ENCODE results near the gene SNX5. TPM values are rescaled to one million over a fixed set of nuclear protein-coding genes. Genes with fewer than 3 reads are reported as not detected.

SNX5 gene
- total and polyA plus RNA-seq, 2 of the 13 experiments (the other 11 are each of a cell fraction or from before 2014, with no cell fraction given), result 664 to 1,040 TPM

DNA sequence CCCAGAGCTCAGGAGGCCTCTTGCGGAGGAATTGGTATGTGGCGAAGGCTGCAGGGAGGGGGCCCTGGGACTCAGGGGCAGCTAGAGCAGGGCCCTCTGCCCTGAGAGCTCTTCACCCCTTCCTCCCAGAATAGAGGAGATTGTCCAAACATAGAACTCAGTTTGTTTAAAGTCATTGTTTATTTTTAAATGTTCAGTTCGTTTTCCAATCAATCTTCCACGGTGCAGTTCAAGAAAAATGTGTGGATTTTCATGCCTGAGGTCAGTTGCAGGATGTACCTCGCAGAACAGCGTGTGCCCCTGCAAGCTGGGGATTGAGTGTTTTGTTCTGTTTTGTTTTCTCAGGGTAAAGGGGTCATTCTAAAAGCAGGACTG is 37.4 kb upstream of the SNX5 start (continued):
- TF ChIP-seq NFE2L1 (CRISPR knock-in tag; IDR thresholded peaks at IDR 0.05; ENCODE audit: borderline replicate concordance), result no peak
- no peak for TF ChIP-seq PHF20 (CRISPR knock-in tag; IDR thresholded peaks at IDR 0.05)
- TF ChIP-seq, protein P1, sequence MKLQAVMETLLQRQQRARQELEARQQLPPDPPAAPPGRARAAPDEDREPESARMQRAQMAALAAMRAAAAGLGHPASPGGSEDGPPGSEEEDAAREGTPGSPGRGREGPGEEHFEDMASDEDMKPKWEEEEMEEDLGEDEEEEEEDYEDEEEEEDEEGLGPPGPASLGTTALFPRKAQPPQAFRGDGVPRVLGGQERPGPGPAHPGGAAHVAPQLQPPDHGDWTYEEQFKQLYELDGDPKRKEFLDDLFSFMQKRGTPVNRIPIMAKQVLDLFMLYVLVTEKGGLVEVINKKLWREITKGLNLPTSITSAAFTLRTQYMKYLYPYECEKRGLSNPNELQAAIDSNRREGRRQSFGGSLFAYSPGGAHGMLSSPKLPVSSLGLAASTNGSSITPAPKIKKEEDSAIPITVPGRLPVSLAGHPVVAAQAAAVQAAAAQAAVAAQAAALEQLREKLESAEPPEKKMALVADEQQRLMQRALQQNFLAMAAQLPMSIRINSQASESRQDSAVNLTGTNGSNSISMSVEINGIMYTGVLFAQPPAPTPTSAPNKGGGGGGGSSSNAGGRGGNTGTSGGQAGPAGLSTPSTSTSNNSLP (IDR thresholded peaks at IDR 0.05; ENCODE audit: low read depth, low read length), result no peak
- TF ChIP-seq MYNN (CRISPR knock-in tag; IDR thresholded peaks at IDR 0.05; ENCODE audit: low read depth), result no peak
- TF ChIP-seq DZIP1 (CRISPR knock-in tag; IDR thresholded peaks at IDR 0.05), result no peak
- no peak for TF ChIP-seq HOXD1 (CRISPR knock-in tag; IDR thresholded peaks at IDR 0.05)
- no peak for TF ChIP-seq SALL2 (CRISPR knock-in tag; IDR thresholded peaks at IDR 0.05)
- no peak for TF ChIP-seq ZNF563 (CRISPR knock-in tag; IDR thresholded peaks at IDR 0.05)
- TF ChIP-seq FOXP4 (CRISPR knock-in tag; IDR thresholded peaks at IDR 0.05), result peak; percentile 14; the same call in 1 of the 2 replicates
- no peak for TF ChIP-seq ZNF746 (CRISPR knock-in tag; IDR thresholded peaks at IDR 0.05)
- TF ChIP-seq ZBTB7A (CRISPR knock-in tag; IDR thresholded peaks at IDR 0.05), result no peak
- TF ChIP-seq FOXA1 (IDR thresholded peaks at IDR 0.05), result no peak
- no peak for TF ChIP-seq FOXA1 (CRISPR knock-in tag; IDR thresholded peaks at IDR 0.05)
- no peak for TF ChIP-seq PHF8 (CRISPR knock-in tag; IDR thresholded peaks at IDR 0.05)
- TF ChIP-seq, protein P2, sequence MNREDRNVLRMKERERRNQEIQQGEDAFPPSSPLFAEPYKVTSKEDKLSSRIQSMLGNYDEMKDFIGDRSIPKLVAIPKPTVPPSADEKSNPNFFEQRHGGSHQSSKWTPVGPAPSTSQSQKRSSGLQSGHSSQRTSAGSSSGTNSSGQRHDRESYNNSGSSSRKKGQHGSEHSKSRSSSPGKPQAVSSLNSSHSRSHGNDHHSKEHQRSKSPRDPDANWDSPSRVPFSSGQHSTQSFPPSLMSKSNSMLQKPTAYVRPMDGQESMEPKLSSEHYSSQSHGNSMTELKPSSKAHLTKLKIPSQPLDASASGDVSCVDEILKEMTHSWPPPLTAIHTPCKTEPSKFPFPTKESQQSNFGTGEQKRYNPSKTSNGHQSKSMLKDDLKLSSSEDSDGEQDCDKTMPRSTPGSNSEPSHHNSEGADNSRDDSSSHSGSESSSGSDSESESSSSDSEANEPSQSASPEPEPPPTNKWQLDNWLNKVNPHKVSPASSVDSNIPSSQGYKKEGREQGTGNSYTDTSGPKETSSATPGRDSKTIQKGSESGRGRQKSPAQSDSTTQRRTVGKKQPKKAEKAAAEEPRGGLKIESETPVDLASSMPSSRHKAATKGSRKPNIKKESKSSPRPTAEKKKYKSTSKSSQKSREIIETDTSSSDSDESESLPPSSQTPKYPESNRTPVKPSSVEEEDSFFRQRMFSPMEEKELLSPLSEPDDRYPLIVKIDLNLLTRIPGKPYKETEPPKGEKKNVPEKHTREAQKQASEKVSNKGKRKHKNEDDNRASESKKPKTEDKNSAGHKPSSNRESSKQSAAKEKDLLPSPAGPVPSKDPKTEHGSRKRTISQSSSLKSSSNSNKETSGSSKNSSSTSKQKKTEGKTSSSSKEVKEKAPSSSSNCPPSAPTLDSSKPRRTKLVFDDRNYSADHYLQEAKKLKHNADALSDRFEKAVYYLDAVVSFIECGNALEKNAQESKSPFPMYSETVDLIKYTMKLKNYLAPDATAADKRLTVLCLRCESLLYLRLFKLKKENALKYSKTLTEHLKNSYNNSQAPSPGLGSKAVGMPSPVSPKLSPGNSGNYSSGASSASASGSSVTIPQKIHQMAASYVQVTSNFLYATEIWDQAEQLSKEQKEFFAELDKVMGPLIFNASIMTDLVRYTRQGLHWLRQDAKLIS (CRISPR knock-in tag; IDR thresholded peaks at IDR 0.05), result no peak
- TF ChIP-seq ATF1 (CRISPR knock-in tag; IDR thresholded peaks at IDR 0.05), result no peak
- no peak for TF ChIP-seq CC2D1A (CRISPR knock-in tag; IDR thresholded peaks at IDR 0.05)
- TF ChIP-seq ZSCAN25 (CRISPR knock-in tag; IDR thresholded peaks at IDR 0.05), result peak; percentile 98
- TF ChIP-seq ZNF292 (CRISPR knock-in tag; IDR thresholded peaks at IDR 0.05; ENCODE audit: borderline replicate concordance, low read depth), result no peak
- no peak for TF ChIP-seq CBX2 (IDR thresholded peaks at IDR 0.05; ENCODE audit: low read depth, low read length)
- no peak for TF ChIP-seq CBX2 (CRISPR knock-in tag; IDR thresholded peaks at IDR 0.05; ENCODE audit: low read depth)
- TF ChIP-seq ZNF644 (CRISPR knock-in tag; IDR thresholded peaks at IDR 0.05; ENCODE audit: low read depth), result no peak
- TF ChIP-seq ZNF430 (CRISPR knock-in tag; IDR thresholded peaks at IDR 0.05), result no peak
- no peak for TF ChIP-seq ZNF660 (CRISPR knock-in tag; IDR thresholded peaks at IDR 0.05; ENCODE audit: borderline replicate concordance, low read depth)
